H9 (cell line): ENCODE data around the gene CLEC10A. TPM values are rescaled to one million over a fixed set of nuclear protein-coding genes. Genes with fewer than 3 reads are reported as not detected.

Source experiments
- DNase-seq: peaks from one replicate; pipeline ENCODE4 v3.0.0-alpha.2; 2017
- H2AFZ ChIP-seq: one replicate; pipeline ENCODE4 v1.6.1; 2013; ENCODE audit warnings: mild to moderate bottlenecking, low read length, control low read depth, moderate library complexity
- H2AK5ac ChIP-seq: 2 replicates; pipeline ENCODE4 v1.6.1; 2013; ENCODE audit warnings: low read length, control low read depth, mixed read lengths; ENCODE audit not compliant: insufficient read length
- H2BK120ac ChIP-seq: one replicate; pipeline ENCODE4 v1.6.1; 2013; ENCODE audit warnings: low read depth, mild to moderate bottlenecking, low read length, control low read depth, inconsistent platforms; ENCODE audit not compliant: poor library complexity, severe bottlenecking
- H2BK12ac ChIP-seq: 2 replicates; pipeline ENCODE4 v1.6.1; 2013; ENCODE audit warnings: low read length, control low read depth, mixed read lengths, low read depth; ENCODE audit not compliant: insufficient read length
- H2BK15ac ChIP-seq: 2 replicates; pipeline ENCODE4 v1.6.1; 2013; ENCODE audit warnings: low read depth, low read length, control low read depth
- H2BK20ac ChIP-seq: one replicate; pipeline ENCODE4 v1.6.1; 2013; ENCODE audit warnings: low read depth, mild to moderate bottlenecking, low read length, control low read depth, inconsistent platforms; ENCODE audit not compliant: poor library complexity, severe bottlenecking
- H2BK5ac ChIP-seq: 2 replicates; pipeline ENCODE4 v1.6.1; 2013; ENCODE audit warnings: low read length, control low read depth, mixed read lengths; ENCODE audit not compliant: insufficient read length
- H3K14ac ChIP-seq: 2 replicates; pipeline ENCODE4 v1.6.1; 2013; ENCODE audit warnings: low read length, control low read depth; ENCODE audit not compliant: insufficient read depth
- H3K18ac ChIP-seq: 2 replicates; pipeline ENCODE4 v1.6.1; 2013; ENCODE audit warnings: low read depth, mild to moderate bottlenecking, mixed read lengths, low read length, control low read depth; ENCODE audit not compliant: insufficient read length
- H3K23ac ChIP-seq: 2 replicates; pipeline ENCODE4 v1.6.1; 2013; ENCODE audit warnings: low read length, control low read depth, mixed read lengths, low read depth; ENCODE audit not compliant: insufficient read length
- H3K23me2 ChIP-seq: 2 replicates; pipeline ENCODE4 v1.6.1; 2013; ENCODE audit warnings: low read depth, mild to moderate bottlenecking, mixed read lengths, low read length, control low read depth; ENCODE audit not compliant: insufficient read length, poor library complexity, severe bottlenecking
- H3K27ac ChIP-seq: 2 replicates; pipeline ENCODE4 v1.5.1; 2013; ENCODE audit warnings: low read length, control low read depth, mixed read lengths, low read depth; ENCODE audit not compliant: insufficient read length
- H3K27me3 ChIP-seq: 2 replicates; pipeline ENCODE4 v1.6.1; 2013; ENCODE audit warnings: low read length, control low read depth, inconsistent platforms; ENCODE audit not compliant: insufficient read depth
- H3K4ac ChIP-seq: 2 replicates; pipeline ENCODE4 v1.6.1; 2013; ENCODE audit warnings: low read depth, mild to moderate bottlenecking, control low read depth, inconsistent platforms, low read length, moderate library complexity
- H3K4me1 ChIP-seq: 2 replicates; pipeline ENCODE4 v1.6.1; 2013; ENCODE audit warnings: low read length, control low read depth, inconsistent platforms; ENCODE audit not compliant: insufficient read depth
- H3K4me2 ChIP-seq: 2 replicates; pipeline ENCODE4 v1.6.1; 2013; ENCODE audit warnings: low read length, control low read depth, mixed read lengths; ENCODE audit not compliant: insufficient read length, insufficient read depth
- H3K56ac ChIP-seq: 2 replicates; pipeline ENCODE4 v1.6.1; 2013; ENCODE audit warnings: low read depth, mild to moderate bottlenecking, mixed read lengths, low read length, control low read depth; ENCODE audit not compliant: insufficient read length
- H3K79me1 ChIP-seq: 2 replicates; pipeline ENCODE4 v1.6.1; 2013; ENCODE audit warnings: low read depth, mild to moderate bottlenecking, moderate library complexity, low read length, control low read depth, inconsistent platforms; ENCODE audit not compliant: insufficient read depth, poor library complexity, severe bottlenecking
- H3K79me2 ChIP-seq: 2 replicates; pipeline ENCODE4 v1.6.1; 2013; ENCODE audit warnings: low read length, control low read depth, inconsistent platforms; ENCODE audit not compliant: insufficient read depth
- H3K9ac ChIP-seq: 2 replicates; pipeline ENCODE4 v1.6.1; 2013; ENCODE audit warnings: low read length, control low read depth, mixed read lengths; ENCODE audit not compliant: insufficient read length; ENCODE audit errors: extremely low read depth
- H3K9me3 ChIP-seq: one replicate; pipeline ENCODE4 v1.6.1; 2013; ENCODE audit warnings: low read depth, low read length, inconsistent platforms; ENCODE audit not compliant: control insufficient read depth
- H3T11ph ChIP-seq: one replicate; pipeline ENCODE4 v1.6.1; 2013; ENCODE audit warnings: mild to moderate bottlenecking, low read length, control low read depth, inconsistent platforms
- H4K20me1 ChIP-seq: one replicate; pipeline ENCODE4 v1.6.1; 2013; ENCODE audit not compliant: control insufficient read depth, insufficient read length, insufficient read depth
- H4K5ac ChIP-seq: 2 replicates; pipeline ENCODE4 v1.6.1; 2013; ENCODE audit warnings: low read depth, mild to moderate bottlenecking, mixed read lengths, low read length, control low read depth; ENCODE audit not compliant: insufficient read length
- H4K8ac ChIP-seq: replicated peaks from 2 replicates; pipeline ENCODE4 v1.6.1; 2013; ENCODE audit warnings: low read length, control low read depth, mixed read lengths, low read depth; ENCODE audit not compliant: insufficient read length
- H4K91ac ChIP-seq: 2 replicates; pipeline ENCODE4 v1.6.1; 2013; ENCODE audit warnings: low read depth, mild to moderate bottlenecking, moderate library complexity, mixed read lengths, low read length, control low read depth; ENCODE audit not compliant: insufficient read length
- H3K27ac Mint-ChIP-seq, 3 experiments: 2 replicates in 2 of 3; 3 replicates in 1 of 3; pipeline ENCODE4 v1.8.0; 2020 to 2021; ENCODE audit warnings: mixed read lengths in 3 of 3, mild to moderate bottlenecking in 1 of 3, moderate library complexity in 1 of 3
- H3K27me3 Mint-ChIP-seq: 2 replicates; pipeline ENCODE4 v1.8.0; 2021; ENCODE audit warnings: low read depth, mild to moderate bottlenecking, moderate library complexity, mixed read lengths
- H3K36me3 Mint-ChIP-seq, 3 experiments: 2 replicates in 2 of 3; 3 replicates in 1 of 3; pipeline ENCODE4 v1.8.0; 2020 to 2021; ENCODE audit warnings: low read depth in 3 of 3, mixed read lengths in 3 of 3; ENCODE audit not compliant: insufficient read depth in 1 of 3
- H3K4me1 Mint-ChIP-seq, 2 experiments: 2 replicates each; pipeline ENCODE4 v1.8.0; 2020; ENCODE audit warnings: mixed read lengths in 2 of 2
- H3K4me3 Mint-ChIP-seq, 2 experiments: 2 replicates in 1 of 2; 3 replicates in 1 of 2; pipeline ENCODE4 v1.8.0; 2020 to 2021; ENCODE audit warnings: mild to moderate bottlenecking in 2 of 2, mixed read lengths in 2 of 2, moderate library complexity in 1 of 2
- H3K9me3 Mint-ChIP-seq, 2 experiments: 2 replicates in 1 of 2; 3 replicates in 1 of 2; pipeline ENCODE4 v1.8.0; 2020; ENCODE audit warnings: mild to moderate bottlenecking in 2 of 2, mixed read lengths in 2 of 2, moderate library complexity in 1 of 2
- CTCF ChIP-seq: fragments of 200-600 bp; sonication (generic); conservative IDR thresholded peaks from 3 replicates; pipeline ENCODE4 v1.8.0; 2021; ENCODE audit warnings: antibody characterized with exemption, mild to moderate bottlenecking
- WGBS: extraction: QIAGEN DNeasy Blood & Tissue Kit; methylation state at CpG from one replicate; pipeline ENCODE4 v1.1.7; 2013; ENCODE audit warnings: missing lambda C conversion rate, low lambda C conversion rate, mixed read lengths; ENCODE audit not compliant: insufficient read length; ENCODE audit errors: extremely low coverage; 5-methylcytosine and 5-hydroxymethylcytosine counted together
- total RNA-seq: library from RNA; stranded (reverse); gene quantifications from 2 replicates; pipeline ENCODE4 v1.2.1, GENCODE V29; 2021

Gene CLEC10A
- total RNA-seq, 1 experiment from 2014 or later, result not detected

- H3K27ac Mint-ChIP-seq, result no peak overlapping the region
- Histone ChIP-seq H3K9ac (no peak overlapping the region), H3K4ac (no peak overlapping the region), H3T11ph (no peak overlapping the region), H2AK5ac (no peak overlapping the region), H4K5ac (no peak overlapping the region), H3K14ac (no peak overlapping the region), H3K9me3 (no peaks in the 10 kb centered on the region), H2BK120ac (no peak overlapping the region), H3K27me3 (no peaks in the 10 kb centered on the region; the same call in 1 of the 2 replicates), H2BK20ac (no peak overlapping the region), H2BK5ac (no peak overlapping the region), H4K20me1 (no peaks in the 10 kb centered on the region), H3K79me2 (no peaks in the 10 kb centered on the region), H3K18ac (no peak overlapping the region), H2BK15ac (no peak overlapping the region), H3K27ac (no peak overlapping the region), H3K56ac (no peak overlapping the region), H3K79me1 (no peaks in the 10 kb centered on the region), H4K8ac (no peak overlapping the region), H2AFZ (no peak overlapping the region), H3K23me2 (no peaks in the 10 kb centered on the region), H2BK12ac (no peak overlapping the region), H3K4me1 (no peaks in the 10 kb centered on the region), H3K23ac (no peak overlapping the region), H3K4me2 (no peak overlapping the region), H4K91ac (no peak overlapping the region)
- TF ChIP-seq CTCF, result no peak
- no peak for DNase-seq
- WGBS, result no CpG with 5 or more reads among the region's 3 CpGs
- H3K4me1 Mint-ChIP-seq, result no peaks in the 10 kb centered on the region
- H3K4me3 Mint-ChIP-seq, result no peak overlapping the region
- peaks cover 28 to 30% of the 10 kb centered on the region in 2 experiments for H3K9me3 Mint-ChIP-seq
- peaks cover 4 to 10% (median 6%) of the 10 kb centered on the region in 3 experiments; a peak in 5 of 7 replicates for H3K36me3 Mint-ChIP-seq
- H3K27me3 Mint-ChIP-seq, result peaks cover 47% of the 10 kb centered on the region
Observed at GRCh38 chr17:7070712-7071111, 9.3 kb downstream of the CLEC10A start.
